ENCODE measurements around the gene CLDN1.

CLDN1 gene

GRCh38 chr3:190320594-190321362, 1.5 kb downstream of the CLDN1 start:
- Mint-ChIP-seq H3K9me3 (no peaks in the 10 kb centered on the region), H3K4me3 (no peak overlapping the region), H3K27ac (no peak overlapping the region), H3K4me1 (peaks cover 7 to 20% of the 10 kb centered on the region in 2 donors), H3K27me3 (peaks cover 30 to 43% of the 10 kb centered on the region in 2 donors), H3K36me3 (no peaks in the 10 kb centered on the region)
- DNase-seq: no peak
- no peak for ATAC-seq (replicated peaks)

- no peaks in the 10 kb centered on the region for H3K36me3 Mint-ChIP-seq
- peaks cover 7 to 20% of the 10 kb centered on the region in 2 donors for H3K4me1 Mint-ChIP-seq
- H3K9me3 Mint-ChIP-seq: no peaks in the 10 kb centered on the region
- peaks cover 25 to 39% of the 10 kb centered on the region in 2 donors for H3K27me3 Mint-ChIP-seq
- H3K4me3 Mint-ChIP-seq: no peak overlapping the region
- no peak for ATAC-seq (replicated peaks)
- H3K27ac Mint-ChIP-seq: no peak overlapping the region
- DNase-seq: no peak
Measured at GRCh38 chr3:190319660-190320059, 2.6 kb downstream of the CLDN1 start.

GRCh38 chr3:190318666-190319065, 3.6 kb downstream of the CLDN1 start:
- H3K4me1 Mint-ChIP-seq: peaks cover 7 to 20% of the 10 kb centered on the region in 2 donors
- ATAC-seq (replicated peaks): no peak
- H3K27ac Mint-ChIP-seq: no peak overlapping the region
- peaks cover 23 to 35% of the 10 kb centered on the region in 2 donors for H3K27me3 Mint-ChIP-seq
- no peaks in the 10 kb centered on the region for H3K9me3 Mint-ChIP-seq
- no peak for DNase-seq
- no peak overlapping the region for H3K4me3 Mint-ChIP-seq
- H3K36me3 Mint-ChIP-seq: no peaks in the 10 kb centered on the region

GRCh38 chr3:190314741-190315140, 7.5 kb downstream of the CLDN1 start:
- Mint-ChIP-seq H3K36me3 (no peaks in the 10 kb centered on the region), H3K4me3 (no peak overlapping the region)

GRCh38 chr3:190309414-190309813, 12.8 kb downstream of the CLDN1 start:
- Mint-ChIP-seq H3K36me3 (no peaks in the 10 kb centered on the region), H3K4me3 (no peak overlapping the region), H3K27ac (no peak overlapping the region), H3K4me1 (no peaks in the 10 kb centered on the region), H3K9me3 (no peaks in the 10 kb centered on the region), H3K27me3 (peaks cover 4 to 5% of the 10 kb centered on the region in 2 donors)
- ATAC-seq (replicated peaks): no peak
- DNase-seq: no peak

More at GRCh38 chr3:190314741-190315140, 7.5 kb downstream of the CLDN1 start:
- H3K9me3 Mint-ChIP-seq: no peaks in the 10 kb centered on the region
- H3K27me3 Mint-ChIP-seq: peaks cover 4 to 9% of the 10 kb centered on the region in 2 donors
- H3K27ac Mint-ChIP-seq: no peak overlapping the region
- no peak for ATAC-seq (replicated peaks)
- no peaks in the 10 kb centered on the region for H3K4me1 Mint-ChIP-seq
- DNase-seq: no peak

GRCh38 chr3:190308154-190308553, 14.1 kb downstream of the CLDN1 start:
- no peak overlapping the region for H3K4me3 Mint-ChIP-seq
- DNase-seq (no peak), ATAC-seq (replicated peaks) (no peak)
- H3K4me1 Mint-ChIP-seq: no peaks in the 10 kb centered on the region
- no peaks in the 10 kb centered on the region for H3K36me3 Mint-ChIP-seq
- H3K27ac Mint-ChIP-seq: no peak overlapping the region
- H3K27me3 Mint-ChIP-seq: peaks cover 4 to 5% of the 10 kb centered on the region in 2 donors
- no peaks in the 10 kb centered on the region for H3K9me3 Mint-ChIP-seq

GRCh38 chr3:190307164-190307545, 15.1 kb downstream of the CLDN1 start:
- Mint-ChIP-seq H3K4me3 (no peak overlapping the region), H3K36me3 (no peaks in the 10 kb centered on the region), H3K4me1 (peaks cover 0 to under 1% of the 10 kb centered on the region in 2 donors), H3K27me3 (peaks cover under 1% of the 10 kb centered on the region in 2 donors), H3K9me3 (no peaks in the 10 kb centered on the region), H3K27ac (no peak overlapping the region)
- no peak for DNase-seq
- ATAC-seq (replicated peaks): no peak

- H3K27ac Mint-ChIP-seq: no peak overlapping the region
- H3K4me1 Mint-ChIP-seq: peaks cover 3 to 5% of the 10 kb centered on the region in 2 donors
- DNase-seq (no peak), ATAC-seq (replicated peaks) (peak in 1 of 2 donors; percentile 23)
- H3K36me3 Mint-ChIP-seq: no peaks in the 10 kb centered on the region
- H3K27me3 Mint-ChIP-seq: peaks cover 0 to 2% of the 10 kb centered on the region in 2 donors
- no peak overlapping the region for H3K4me3 Mint-ChIP-seq
- no peaks in the 10 kb centered on the region for H3K9me3 Mint-ChIP-seq
Measured at GRCh38 chr3:190306513-190307163, 15.6 kb downstream of the CLDN1 start.

- DNase-seq: no peak
- ATAC-seq (replicated peaks): no peak
- Mint-ChIP-seq H3K9me3 (no peaks in the 10 kb centered on the region), H3K27ac (no peak overlapping the region), H3K4me3 (no peak overlapping the region), H3K4me1 (peaks cover 4 to 7% of the 10 kb centered on the region in 2 donors), H3K27me3 (peaks cover 0 to 6% of the 10 kb centered on the region in 2 donors), H3K36me3 (no peaks in the 10 kb centered on the region)
Measured at GRCh38 chr3:190306026-190306425, 16.2 kb downstream of the CLDN1 start.

GRCh38 chr3:190305406-190305805, 16.8 kb downstream of the CLDN1 start:
- no peaks in the 10 kb centered on the region for H3K9me3 Mint-ChIP-seq
- no peak overlapping the region for H3K4me3 Mint-ChIP-seq
- H3K27ac Mint-ChIP-seq: no peak overlapping the region
- peaks cover 4 to 7% of the 10 kb centered on the region in 2 donors for H3K4me1 Mint-ChIP-seq
- H3K36me3 Mint-ChIP-seq: no peaks in the 10 kb centered on the region
- ATAC-seq (replicated peaks): no peak
- peaks cover 0 to 6% of the 10 kb centered on the region in 2 donors for H3K27me3 Mint-ChIP-seq
- DNase-seq: no peak

- Mint-ChIP-seq H3K4me3 (no peak overlapping the region), H3K9me3 (no peaks in the 10 kb centered on the region), H3K4me1 (peaks cover 4 to 7% of the 10 kb centered on the region in 2 donors), H3K27ac (no peak overlapping the region), H3K27me3 (peaks cover 6% of the 10 kb centered on the region in 2 donors), H3K36me3 (no peaks in the 10 kb centered on the region)
- DNase-seq (no peak), ATAC-seq (replicated peaks) (no peak)
Measured at GRCh38 chr3:190303884-190304283, 18.4 kb downstream of the CLDN1 start.

GRCh38 chr3:190302212-190302867, 19.9 kb downstream of the CLDN1 start:
- H3K4me3 Mint-ChIP-seq: no peak overlapping the region
- H3K27ac Mint-ChIP-seq: no peak overlapping the region
- H3K9me3 Mint-ChIP-seq: no peaks in the 10 kb centered on the region
- H3K4me1 Mint-ChIP-seq: peaks cover 4 to 7% of the 10 kb centered on the region in 2 donors
- peaks cover 6% of the 10 kb centered on the region in 2 donors for H3K27me3 Mint-ChIP-seq
- no peak for ATAC-seq (replicated peaks)
- DNase-seq: no peak
- no peaks in the 10 kb centered on the region for H3K36me3 Mint-ChIP-seq

GRCh38 chr3:190301591-190301990, 20.7 kb downstream of the CLDN1 start:
- DNase-seq: no peak
- Mint-ChIP-seq H3K27ac (no peak overlapping the region), H3K36me3 (no peaks in the 10 kb centered on the region), H3K4me3 (no peak overlapping the region), H3K9me3 (no peaks in the 10 kb centered on the region), H3K4me1 (peaks cover 4 to 7% of the 10 kb centered on the region in 2 donors), H3K27me3 (peaks cover 6% of the 10 kb centered on the region in 2 donors)
- no peak for ATAC-seq (replicated peaks)

- H3K27me3 Mint-ChIP-seq: peaks cover 6% of the 10 kb centered on the region in 2 donors
- peaks cover 4 to 7% of the 10 kb centered on the region in 2 donors for H3K4me1 Mint-ChIP-seq
- H3K9me3 Mint-ChIP-seq: peaks cover 0 to 1% of the 10 kb centered on the region in 2 donors
- no peak overlapping the region for H3K27ac Mint-ChIP-seq
- no peak overlapping the region for H3K4me3 Mint-ChIP-seq
- no peaks in the 10 kb centered on the region for H3K36me3 Mint-ChIP-seq
- ATAC-seq (replicated peaks) (no peak), DNase-seq (no peak)
Measured at GRCh38 chr3:190299969-190300368, 22.3 kb downstream of the CLDN1 start.
